NCI-H2081 (cell line): ENCODE results near the gene CDK11A.
A peak's percentile ranks its signal among the peaks of the same experiment; 100 is the strongest.

ENCODE experiments used
- DNase-seq, 2 experiments: peaks; one replicate each; lab custom pipeline; 2025; lab: John Stamatoyannopoulos, UW

CDK11A gene

DNA sequence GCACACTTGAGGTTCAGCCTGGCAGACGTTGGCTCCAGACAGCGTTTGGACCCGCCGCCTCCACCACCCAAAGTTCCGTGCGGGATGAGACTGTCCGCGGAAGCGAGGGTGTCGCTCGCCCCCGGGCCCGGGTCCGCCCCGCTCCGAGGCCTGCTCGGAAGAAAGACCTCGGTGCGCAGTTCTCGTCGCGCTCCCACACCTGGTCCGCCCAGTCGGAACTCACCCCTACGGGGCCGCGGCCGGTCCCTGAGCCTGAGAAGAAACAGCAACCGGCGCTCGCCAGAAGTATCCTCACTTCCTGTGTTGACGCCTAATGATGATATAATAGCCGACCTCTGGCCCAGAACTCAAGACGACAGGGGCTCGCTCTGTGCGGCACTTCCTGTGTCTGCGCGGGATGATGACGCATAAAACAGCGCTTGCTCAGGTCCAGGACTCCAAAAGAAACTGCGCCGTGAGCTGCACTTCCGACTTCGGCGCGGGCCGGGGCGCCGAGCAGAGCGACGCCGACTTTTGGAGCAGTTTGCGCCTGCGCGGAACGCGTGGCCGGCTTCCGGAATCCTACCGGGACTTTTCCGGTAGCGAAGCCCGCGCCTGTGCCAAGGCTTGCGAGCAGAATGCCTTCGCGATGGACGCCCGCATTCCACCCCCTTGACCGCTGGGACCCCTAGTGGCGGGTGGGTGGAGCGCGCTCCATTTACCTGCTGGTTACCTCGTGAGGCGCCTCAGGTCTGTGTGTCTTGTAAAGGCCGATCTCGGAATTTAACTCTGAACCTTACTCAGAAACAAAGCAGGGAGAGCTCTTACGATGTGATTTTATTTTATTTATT lies at the start of gene CDK11A:
TSS of gene CDK11A (minus strand) at position 323 of the 830 bp plus-strand sequence. CDS start 1,539 bp downstream, outside the sequence.
- peak; percentile 96 to 99 for DNase-seq

DNA sequence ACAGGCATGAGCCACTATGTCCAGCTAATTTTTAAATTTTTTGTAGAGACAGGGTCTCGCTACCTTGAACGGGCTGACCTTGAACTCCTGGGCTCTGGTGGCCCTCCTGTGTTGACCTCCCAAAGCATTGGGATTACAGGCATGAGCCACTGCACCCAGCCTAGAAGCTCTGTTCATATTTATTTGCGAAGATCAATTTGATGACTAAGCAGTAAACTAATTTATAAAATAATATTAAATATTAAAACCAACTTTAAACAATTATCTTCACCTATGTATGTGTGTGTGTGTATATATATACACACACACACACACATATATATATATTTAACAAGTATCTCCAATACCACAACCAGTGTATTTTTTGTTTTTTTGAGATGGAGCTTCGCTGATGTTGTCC lies 49.7 kb upstream of the CDK11A start:
- DNase-seq, result no peak

DNA sequence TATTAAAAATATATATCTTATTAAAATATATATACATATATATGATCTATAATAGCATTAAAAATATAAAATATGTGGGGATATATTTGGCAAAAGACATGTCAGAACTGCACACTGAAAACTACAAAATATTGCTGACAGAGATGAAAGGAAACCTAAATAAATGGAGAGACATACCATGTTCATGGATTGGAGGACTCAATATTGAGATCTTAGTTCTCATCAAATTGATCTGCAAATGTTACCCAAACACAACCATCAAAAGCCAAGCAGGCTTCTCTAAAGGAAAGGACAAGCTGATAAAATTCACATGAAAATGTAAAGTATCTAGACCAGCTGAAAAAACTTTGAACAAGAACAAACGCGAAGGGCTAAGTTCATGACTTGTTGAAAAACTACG lies 46.9 kb upstream of the CDK11A start:
- no peak for DNase-seq

DNA sequence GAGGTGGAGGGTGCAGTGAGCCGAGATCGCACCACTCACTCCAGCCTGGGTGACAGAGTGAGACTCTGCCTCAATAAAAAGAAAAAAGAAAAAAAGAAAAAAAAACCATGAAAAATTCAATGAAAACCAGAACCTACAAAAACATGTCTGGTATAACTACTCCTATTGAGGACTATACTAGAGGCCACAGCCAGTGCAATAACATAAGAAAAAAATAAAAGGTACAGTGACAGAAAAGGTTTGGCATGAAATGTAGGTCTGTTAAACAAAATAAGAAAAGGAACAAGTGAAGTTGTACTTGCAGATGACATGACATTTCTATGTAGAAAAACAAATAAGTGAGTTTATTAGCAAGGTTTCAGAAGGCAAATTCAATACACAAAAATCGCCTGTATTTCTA lies 45.9 kb upstream of the CDK11A start:
- DNase-seq, result no peak

DNA sequence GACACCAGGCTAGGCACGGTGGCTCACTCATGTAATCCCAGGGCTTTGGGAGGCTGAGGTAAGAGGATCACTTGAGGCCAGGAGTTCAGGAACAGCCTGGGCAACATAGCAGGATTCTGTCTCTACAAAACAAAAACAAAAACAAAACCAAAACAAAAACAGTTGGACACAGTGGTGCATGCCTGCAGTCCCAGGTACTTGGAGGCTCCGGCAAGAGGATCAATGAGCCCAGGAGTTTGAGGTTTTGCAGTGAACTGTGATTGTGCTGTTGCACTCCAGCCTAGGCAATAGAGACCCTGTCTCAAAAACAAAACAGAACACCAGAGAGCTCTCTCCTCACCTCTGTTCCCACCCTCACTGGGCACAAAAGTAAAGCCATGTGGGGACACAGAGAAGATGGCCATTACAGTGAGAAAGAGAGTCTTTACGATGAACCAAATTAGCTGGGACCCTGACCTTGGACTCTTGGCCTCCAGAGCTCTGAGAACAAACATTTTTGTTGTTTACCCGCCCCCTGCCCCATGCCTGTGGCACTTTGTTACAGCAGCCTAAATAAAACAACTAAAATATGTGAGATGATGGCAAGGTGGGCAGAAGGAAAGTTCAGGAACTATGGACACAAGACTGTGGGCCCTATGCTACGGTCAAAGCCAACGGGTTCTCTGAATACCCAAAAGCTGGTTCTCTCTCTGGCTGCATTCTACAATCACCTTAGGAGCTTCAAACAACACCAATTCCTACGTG lies 44.3 kb upstream of the CDK11A start:
- DNase-seq, result no peak

DNA sequence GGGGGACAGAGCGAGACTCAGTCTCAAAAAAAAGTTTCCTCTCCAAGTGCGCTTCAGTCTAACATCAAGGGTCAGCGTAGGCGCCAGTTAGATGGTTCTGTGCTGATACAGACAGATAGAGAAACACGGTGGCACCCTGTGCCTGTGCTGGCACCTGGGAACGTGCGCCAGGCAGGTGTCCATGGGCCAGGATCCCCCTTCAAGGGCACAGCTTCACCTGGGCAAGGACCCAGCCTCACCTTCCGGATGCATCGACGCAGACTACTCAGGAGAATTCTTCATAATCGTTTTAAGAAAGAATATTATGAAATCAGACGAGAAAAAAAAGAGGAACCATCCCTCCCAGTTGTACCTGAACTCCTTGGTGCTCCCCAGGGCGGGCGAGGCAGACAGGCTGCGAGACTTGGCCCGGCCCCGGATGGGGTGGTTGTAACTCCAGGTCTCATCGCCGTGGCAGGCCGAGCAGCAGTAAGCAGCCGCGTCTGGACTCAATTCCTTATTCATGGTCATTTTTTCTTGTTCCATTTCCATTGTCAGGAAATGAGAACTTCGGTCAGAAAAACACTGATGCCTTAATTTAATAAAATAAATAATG lies 40.8 kb upstream of the CDK11A start:
- no peak for DNase-seq

DNA sequence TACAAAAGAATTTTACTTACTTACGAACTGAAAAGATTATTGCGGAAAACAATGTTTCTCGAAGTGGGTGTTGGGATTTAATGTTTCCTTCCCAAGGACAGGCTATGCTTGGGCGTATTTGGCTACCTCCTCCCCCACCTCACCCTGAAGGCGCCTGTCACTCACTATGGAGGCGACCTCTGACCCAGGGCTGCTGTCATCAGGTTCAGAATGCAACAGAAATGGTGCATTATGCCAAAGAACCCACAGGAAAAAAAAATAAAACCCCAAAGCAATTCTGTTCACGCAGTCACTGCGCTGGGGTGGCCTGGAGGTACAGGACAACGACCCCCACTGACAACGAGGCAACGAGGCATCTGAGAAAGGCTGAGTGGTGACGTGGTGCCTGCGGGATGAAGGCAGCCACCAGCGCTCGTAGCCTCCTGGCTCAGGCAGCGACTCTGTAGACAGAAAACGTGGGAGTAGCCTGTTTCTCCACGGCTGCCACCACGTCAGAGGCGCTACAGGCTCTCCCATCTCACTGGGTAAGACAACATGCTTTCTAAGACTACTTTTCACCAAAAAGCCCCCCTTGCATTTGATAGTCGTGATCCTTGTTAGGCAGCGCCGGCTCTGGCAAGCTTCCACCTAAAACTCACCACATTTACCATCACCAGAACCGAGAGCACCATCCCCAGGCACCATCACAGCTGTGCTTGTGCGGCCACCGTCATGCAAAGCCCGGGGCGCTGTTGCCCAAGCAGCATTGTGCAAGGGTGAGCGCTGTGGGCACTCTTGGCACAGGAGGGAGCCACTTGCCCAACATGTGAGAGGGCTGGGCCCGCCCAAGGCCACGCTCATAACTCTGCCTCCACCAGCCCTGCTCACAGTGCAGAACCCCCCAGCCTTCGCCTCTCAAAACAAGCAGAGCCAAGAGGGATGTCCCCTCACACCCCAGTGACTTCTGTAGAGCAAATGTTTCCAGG lies 39.8 kb upstream of the CDK11A start:
- DNase-seq, result no peak

DNA sequence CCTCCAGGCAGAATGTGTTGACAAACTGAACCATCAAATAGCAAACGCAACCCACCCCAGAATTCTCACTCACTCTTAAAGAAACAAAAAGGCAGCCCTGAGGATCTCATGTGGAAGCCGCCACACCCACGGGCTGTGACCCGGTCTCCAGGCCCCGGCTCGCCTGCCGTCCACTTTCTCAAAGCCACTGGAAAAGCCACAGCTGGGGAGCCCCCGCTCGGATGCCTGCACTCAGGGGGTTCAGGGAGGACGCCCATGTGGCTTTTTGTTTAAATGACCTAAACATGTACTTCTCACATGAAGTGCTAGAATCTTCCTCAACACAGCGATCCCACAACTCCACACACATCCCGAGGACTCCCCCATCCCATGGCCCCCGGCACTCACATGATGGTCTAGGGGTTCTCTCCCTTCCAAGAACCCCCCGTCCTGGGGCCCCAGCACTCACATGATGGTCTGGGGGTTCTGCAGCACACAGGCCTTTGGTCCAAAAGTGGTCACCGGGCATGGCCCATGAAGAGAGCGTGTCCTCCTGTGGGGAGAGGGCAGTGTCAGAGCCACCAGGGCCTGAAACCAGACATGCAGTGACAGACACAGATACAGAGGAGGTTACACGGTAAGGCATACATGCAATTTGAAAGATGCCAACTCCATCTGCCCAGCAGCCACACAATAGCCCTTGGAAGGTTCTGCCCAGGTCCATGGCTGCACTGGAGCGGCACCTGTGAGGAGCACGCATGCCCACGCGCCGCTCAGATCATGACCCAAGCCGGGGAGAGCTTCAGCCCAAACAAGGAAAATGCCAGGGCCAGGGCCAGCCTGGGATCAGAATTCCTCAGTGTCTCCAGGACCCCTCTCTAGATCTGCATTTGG lies 37.6 kb upstream of the CDK11A start:
- DNase-seq, result no peak

DNA sequence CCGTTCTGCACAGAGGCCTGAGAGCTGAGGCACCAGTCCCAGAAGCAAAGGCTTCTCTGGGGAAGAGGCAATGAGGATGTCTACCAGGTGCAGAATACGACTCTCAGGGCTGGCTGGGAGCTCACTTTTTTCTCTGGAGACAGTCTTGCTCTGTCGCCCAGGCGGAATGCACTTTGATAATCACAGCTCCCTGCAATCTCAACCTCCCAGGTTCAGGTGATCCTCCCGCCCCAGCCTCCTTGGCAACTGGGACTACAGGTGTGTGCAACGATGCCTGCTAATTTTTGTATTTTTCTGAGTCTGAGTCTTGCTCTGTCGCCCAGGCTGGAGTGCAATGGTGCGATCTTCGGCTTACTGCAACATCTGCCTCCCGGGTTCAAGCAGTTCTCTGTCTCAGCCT lies 36.6 kb upstream of the CDK11A start:
- DNase-seq, result no peak

DNA sequence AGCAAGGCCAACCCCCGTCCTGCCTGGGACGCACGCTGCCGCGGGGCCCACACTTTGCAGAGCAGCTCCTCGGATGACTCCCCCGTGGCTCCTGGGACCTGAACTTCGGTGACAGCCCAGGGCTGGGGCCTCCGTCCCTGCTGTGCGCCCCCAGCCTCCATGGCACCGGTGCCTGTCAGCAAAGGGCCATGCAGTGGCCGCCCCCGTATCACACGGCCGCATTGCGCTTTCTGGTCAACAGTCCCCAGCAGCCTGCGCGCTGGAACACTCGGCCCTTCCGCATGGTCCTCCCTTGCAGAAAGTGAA lies 36.1 kb upstream of the CDK11A start:
- no peak for DNase-seq

DNA sequence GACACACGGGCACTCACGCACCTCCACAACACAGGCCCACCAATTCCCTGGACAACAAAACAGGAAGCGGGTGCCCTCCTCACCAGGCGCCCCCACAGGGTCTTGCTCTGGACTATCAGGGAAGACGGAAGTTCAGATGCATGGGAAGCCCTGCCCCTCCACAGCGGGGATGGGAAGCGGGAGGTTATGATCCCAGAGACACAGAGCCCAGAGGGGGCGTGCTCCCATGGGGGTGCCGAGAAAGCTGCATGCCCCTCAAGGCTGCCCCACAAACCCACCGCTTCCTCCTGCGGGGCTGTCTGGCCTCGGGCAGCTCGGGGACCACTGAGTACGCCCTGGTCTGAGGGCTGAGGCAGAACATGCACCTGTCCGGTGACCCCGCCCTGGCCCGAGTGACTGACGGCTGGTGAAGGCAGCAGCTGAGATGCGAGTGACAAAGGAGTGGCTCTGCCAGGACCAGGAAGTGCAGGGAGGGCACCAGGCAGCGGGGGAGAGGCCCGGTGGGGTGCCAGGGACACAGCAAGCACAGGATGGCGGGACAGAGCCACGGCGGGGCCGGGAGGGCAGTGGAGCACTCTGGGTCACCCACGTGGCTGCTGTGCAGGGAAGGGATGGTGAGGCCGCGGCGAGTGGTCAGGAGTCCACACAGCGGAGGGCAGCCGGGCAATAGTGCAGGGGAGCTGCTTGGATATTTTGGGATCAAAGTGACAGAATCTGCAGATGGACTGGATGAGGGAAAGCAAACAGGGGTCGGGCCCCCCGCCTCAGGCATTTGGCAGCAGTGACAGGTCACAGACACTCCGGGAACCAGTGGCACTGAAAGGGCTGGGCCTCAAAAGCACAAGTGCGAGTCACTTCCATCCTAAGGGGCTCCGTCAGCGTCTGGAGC lies 35.5 kb upstream of the CDK11A start:
- DNase-seq, result no peak

DNA sequence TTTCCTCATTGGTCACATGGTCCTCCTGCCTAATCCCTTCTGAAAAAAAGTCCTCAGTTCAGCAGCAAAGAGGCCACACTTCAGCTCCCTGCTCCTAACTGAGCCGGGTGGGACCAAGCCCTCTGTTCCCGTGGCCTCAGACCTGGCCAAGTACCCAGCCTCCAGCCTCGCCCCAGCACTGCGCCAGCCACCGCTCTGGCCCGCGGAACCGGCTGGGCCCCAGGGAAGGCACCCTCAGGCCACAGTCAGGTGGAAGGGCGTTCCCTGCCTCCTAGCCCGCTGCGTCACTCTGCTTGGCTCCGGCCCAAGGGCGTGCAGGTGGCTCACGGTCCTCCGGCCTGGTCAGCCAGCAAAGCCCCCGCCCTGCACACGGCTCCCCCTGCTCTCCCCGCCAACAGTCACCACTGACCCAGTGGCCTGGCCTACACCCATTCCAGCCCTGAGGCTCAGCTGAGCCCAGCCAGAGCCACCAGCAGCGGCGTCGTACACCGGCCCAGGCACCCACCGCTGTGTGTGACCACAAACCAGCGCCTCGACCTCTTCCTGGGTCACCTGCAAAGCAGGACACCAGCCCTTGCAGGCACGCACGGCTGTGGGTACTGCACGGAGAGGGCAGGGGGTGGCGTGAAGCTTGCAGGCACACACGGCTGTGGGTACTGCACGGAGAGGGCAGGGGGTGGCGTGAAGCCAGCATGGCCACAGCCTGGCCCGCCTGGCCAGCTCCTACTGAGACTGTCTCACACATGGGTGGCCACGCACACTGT lies 34.7 kb upstream of the CDK11A start:
- no peak for DNase-seq

DNA sequence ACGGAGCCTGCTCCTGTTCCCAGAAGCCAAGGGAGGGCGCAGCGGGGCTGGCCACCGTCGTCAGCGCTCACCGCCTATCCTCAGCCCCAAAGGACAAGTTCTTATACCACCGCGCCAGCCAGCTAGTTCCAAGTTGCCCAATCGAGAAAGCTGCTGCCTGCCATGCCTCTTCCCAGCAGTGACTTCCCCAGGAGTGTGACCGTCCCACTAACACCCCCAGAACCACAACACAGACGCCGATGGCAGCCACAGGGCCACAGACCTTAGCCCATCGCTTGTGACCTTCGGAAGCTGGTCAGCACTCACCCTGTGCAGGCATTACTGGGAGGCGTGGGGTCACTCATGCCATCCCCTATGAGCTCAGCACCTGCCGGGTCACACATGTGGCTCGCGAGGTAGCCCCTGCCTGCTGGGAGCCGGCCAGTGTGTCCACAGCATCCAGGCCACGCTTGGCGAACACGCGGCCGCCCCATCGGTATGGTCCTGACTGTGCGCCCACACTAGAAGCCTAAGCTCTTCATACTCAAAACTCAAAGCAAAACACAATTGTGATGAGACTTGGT lies 34.0 kb upstream of the CDK11A start:
- no peak for DNase-seq

DNA sequence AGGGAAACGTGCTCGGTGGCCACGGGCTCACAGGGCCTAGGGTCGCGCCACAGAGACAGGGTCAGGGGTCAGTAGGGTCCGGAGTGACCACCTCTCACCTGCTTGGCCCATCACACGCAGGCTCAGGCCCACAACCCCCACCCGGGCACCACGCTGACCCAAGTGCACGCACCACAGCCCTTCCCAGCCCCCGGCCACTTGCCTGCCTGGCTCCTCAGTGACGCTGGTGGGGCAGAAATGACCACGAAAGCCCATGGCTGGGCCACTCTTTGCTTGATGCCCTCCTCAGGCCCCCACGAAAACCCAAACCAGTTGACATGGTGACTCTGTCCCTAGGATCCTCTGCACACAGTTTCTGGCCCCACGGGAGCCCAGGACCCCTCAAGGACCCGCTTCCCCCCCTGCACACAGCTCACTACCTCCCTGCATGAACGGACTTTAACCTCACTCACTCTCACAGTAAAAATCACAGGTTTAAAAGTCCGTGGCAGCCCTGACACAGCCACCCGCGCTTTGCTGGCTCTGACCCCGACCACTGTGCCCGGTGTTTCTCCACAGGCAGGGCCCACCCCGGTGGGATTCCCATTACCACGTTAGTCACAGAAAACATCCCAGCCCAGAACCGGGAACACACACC lies 33.4 kb upstream of the CDK11A start:
- no peak for DNase-seq

DNA sequence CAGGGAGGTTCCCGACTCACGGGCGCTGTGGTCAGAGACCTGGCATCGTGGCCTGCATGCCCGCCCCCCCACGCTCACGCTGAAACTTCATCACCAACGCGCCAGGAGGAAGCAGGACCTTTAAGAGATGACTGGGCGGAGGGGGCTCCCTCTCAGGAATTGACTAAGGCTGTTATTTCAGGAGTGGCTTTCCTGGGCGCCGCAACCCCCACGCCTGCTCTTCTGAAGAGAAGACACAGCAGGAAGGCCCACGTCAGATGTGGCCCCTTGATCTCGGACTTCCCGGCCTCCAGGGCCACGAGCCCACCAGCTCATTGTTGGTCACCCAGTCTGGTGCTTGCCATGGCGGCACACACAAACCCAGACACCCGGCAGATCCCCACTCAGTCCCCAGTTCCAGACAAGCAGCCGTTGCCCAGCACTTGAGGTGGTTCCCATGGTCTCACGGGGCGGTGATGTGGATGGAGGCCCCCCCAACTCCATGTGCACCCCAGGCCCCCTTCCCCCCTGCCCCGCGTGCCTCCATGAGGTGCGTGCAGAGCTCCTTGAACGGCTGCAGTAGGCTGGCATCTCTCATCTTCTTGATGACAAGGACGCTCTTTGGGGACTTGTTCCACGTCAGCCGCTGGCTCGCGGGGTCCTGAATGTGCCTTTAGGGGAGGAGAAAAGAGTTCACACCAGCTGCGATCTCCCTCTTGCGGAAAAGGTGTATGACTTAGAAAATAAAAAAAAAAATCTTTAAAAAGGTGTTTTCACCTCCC lies 32.7 kb upstream of the CDK11A start:
- DNase-seq, result no peak

DNA sequence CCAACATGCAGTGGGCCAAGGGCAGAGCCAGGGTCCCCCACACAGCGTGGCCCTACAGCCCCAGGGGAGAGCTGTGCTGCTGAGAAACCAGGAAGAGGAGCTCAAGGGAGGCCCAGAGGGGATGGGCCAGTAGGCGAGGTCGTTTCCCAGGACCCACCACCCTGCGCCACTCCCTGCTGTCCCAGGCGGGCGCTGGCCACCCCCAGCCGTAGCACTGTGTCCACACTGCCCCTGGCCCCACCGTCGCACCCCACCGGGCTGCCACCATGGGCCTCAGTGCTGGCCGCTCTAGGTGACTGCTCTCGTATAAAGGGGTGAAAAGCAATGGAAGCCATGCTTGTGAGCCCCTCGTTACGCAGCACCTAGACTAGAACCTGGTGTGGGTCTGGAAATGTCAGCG lies 31.7 kb upstream of the CDK11A start:
- DNase-seq, result no peak

DNA sequence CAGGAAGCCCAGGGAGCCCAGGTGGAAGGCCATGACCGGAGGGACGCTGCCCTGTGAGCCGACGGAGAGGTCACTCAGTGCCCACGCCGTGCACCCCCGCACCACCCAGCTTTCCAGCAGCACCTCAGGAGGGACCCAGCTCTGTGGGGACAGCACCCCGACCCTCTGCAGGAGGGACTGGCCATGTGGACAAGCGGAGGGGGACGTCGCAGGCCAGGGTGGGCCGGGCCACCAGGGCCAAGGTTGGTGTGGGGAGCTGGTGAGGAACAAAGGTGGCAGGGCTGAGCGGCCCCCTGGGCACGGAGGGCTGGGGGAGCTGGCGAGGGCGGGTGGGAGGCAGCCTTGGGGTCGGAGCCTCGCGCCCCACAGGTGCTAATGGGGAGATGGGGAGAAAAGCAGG lies 31.3 kb upstream of the CDK11A start:
- DNase-seq, result no peak
